Effector memory CD4-positive, alpha-beta T cell (primary cell): ENCODE data around the gene RPS6KC1.
"Not testable (repeated sequence)": the region's sequence is repeated elsewhere in the genome, so short reads cannot be mapped to it uniquely, and the experiment has no call there.

Experiments used
- DNase-seq, 3 donors: peaks; one replicate each; pipeline ENCODE4 v3.0.0-alpha.2; 2020
- H3K27ac ChIP-seq: 2 replicates; pipeline ENCODE4 v1.7.0; 2013; ENCODE audit warnings: mild to moderate bottlenecking, low read length, moderate library complexity; ENCODE audit not compliant: insufficient read depth, poor library complexity, severe bottlenecking
- H3K27me3 ChIP-seq: replicated peaks from 2 replicates; pipeline ENCODE4 v1.7.0; 2013; ENCODE audit warnings: mild to moderate bottlenecking, low read length; ENCODE audit not compliant: insufficient read depth, control insufficient read depth, poor library complexity, severe bottlenecking
- H3K36me3 ChIP-seq: 2 replicates; pipeline ENCODE4 v1.7.0; 2013; ENCODE audit warnings: mild to moderate bottlenecking, low read length, moderate library complexity; ENCODE audit not compliant: control insufficient read depth, insufficient read depth
- H3K4me1 ChIP-seq: 2 replicates; pipeline ENCODE4 v1.7.0; 2013; ENCODE audit warnings: low read length, mild to moderate bottlenecking; ENCODE audit not compliant: control insufficient read depth, insufficient read depth, poor library complexity, severe bottlenecking
- H3K4me3 ChIP-seq: 2 replicates; pipeline ENCODE4 v1.7.0; 2013; ENCODE audit warnings: low read length, low read depth, mild to moderate bottlenecking; ENCODE audit not compliant: insufficient read depth, poor library complexity, severe bottlenecking
- H3K9me3 ChIP-seq: 2 replicates; pipeline ENCODE4 v1.7.0; 2013; ENCODE audit warnings: mild to moderate bottlenecking, low read length, moderate library complexity; ENCODE audit not compliant: control insufficient read depth

Gene RPS6KC1

DNA sequence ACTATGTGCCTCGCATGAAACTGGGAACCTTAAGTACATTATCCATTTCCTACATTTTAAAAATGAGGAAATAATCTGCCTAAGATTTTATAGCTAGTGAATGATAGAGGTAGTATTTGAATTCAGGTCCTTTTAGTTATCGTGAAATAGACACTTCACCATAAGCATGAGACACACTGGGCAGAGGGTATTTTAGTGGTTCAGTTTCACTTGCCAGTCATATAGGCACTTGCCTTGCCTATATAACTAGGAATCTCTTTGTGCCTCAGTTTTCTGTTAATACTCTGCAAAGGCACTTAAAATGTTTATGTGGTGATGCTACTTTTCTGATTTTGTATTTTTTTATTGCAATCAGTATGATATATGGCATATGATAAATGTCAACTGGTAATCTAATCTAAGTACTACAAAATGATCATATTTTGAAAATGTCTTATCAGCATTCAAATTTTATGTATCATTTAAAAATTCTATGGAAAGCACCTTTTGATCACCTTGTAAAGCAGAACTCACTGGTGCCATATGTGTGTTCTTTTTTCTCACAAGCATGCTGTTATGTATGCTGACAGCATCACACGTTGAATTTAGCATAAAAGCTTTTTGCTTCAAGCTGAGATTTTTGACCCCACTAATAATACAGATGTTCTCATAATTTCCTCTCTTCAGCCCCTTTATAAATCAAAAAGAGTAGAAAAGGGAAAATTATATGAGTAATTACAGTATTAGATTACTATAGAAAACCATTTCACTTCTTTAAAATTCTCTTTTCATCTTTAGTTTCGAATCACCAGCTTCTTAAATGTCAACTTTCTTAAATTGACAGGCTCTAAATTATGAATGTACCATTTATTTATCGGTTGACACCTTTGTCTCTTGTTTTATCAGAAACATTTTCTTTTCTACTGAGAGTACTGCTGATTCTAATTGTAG, 52.6 kb downstream of the RPS6KC1 start:
- no peak overlapping the region for H3K4me3 ChIP-seq
- H3K4me1 ChIP-seq, result no peaks in the 10 kb centered on the region
- DNase-seq, result no peak

GRCh38 chr1:213104604-213105003, 53.6 kb downstream of the RPS6KC1 start:
- no peak overlapping the region for H3K4me3 ChIP-seq
- H3K9me3 ChIP-seq, result no peaks in the 10 kb centered on the region
- no peaks in the 10 kb centered on the region for H3K27me3 ChIP-seq
- H3K27ac ChIP-seq, result no peak overlapping the region
- no peaks in the 10 kb centered on the region for H3K4me1 ChIP-seq
- DNase-seq, result no peak
- H3K36me3 ChIP-seq, result no peaks in the 10 kb centered on the region

More for the DNA sequence above, 52.6 kb downstream of the RPS6KC1 start:
- H3K27me3 ChIP-seq, result no peaks in the 10 kb centered on the region
- no peaks in the 10 kb centered on the region for H3K36me3 ChIP-seq
- H3K9me3 ChIP-seq, result no peaks in the 10 kb centered on the region
- H3K27ac ChIP-seq, result no peak overlapping the region

- H3K9me3 ChIP-seq, result no peaks in the 10 kb centered on the region
- no peaks in the 10 kb centered on the region for H3K27me3 ChIP-seq
- H3K36me3 ChIP-seq, result no peaks in the 10 kb centered on the region
- DNase-seq, result no peak
- no peak overlapping the region for H3K27ac ChIP-seq
- H3K4me1 ChIP-seq, result peaks cover 5% of the 10 kb centered on the region
- no peak overlapping the region for H3K4me3 ChIP-seq
Measured at GRCh38 chr1:213106298-213106697, 55.3 kb downstream of the RPS6KC1 start.

DNA sequence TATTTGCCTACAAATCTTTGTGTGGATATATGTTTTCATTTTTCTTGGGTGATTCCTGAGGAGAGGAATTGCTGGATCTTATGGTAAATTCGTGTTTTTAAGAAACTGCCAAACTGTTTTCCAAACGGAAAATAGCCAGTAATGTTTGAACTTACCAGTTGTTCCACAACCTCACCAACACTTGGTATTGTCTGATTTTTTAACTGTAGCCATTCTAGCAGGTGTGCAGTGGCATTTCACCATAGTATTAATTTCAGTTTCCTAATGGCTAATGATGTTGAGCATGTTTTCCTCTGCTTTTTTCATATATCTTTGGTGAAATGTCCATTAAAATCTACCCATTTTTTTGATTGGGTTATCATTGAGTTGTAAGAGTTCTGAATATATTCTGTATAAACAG, 56.6 kb downstream of the RPS6KC1 start:
- Histone ChIP-seq H3K4me1 (peaks cover 5% of the 10 kb centered on the region), H3K36me3 (no peaks in the 10 kb centered on the region), H3K4me3 (no peak overlapping the region), H3K27me3 (no peaks in the 10 kb centered on the region), H3K27ac (no peak overlapping the region), H3K9me3 (no peaks in the 10 kb centered on the region)
- DNase-seq, result no peak

GRCh38 chr1:213110349-213111300, 59.6 kb downstream of the RPS6KC1 start:
- no peak overlapping the region for H3K4me3 ChIP-seq
- no peaks in the 10 kb centered on the region for H3K9me3 ChIP-seq
- DNase-seq, result no peak
- H3K27me3 ChIP-seq, result no peaks in the 10 kb centered on the region
- H3K4me1 ChIP-seq, result peaks cover 5% of the 10 kb centered on the region
- no peak overlapping the region for H3K27ac ChIP-seq
- H3K36me3 ChIP-seq, result no peaks in the 10 kb centered on the region

- H3K27me3 ChIP-seq, result no peaks in the 10 kb centered on the region
- H3K9me3 ChIP-seq, result no peaks in the 10 kb centered on the region
- no peak for DNase-seq
- H3K27ac ChIP-seq, result no peak overlapping the region
- H3K4me1 ChIP-seq, result peaks cover 5% of the 10 kb centered on the region
- no peaks in the 10 kb centered on the region for H3K36me3 ChIP-seq
- no peak overlapping the region for H3K4me3 ChIP-seq
Measured at GRCh38 chr1:213111502-213111901, 60.5 kb downstream of the RPS6KC1 start.

- H3K27me3 ChIP-seq, DNase-seq, H3K4me1 ChIP-seq, H3K9me3 ChIP-seq, H3K4me3 ChIP-seq, H3K27ac ChIP-seq, H3K36me3 ChIP-seq: not testable (repeated sequence)
Measured at GRCh38 chr1:213112723-213113122, 61.7 kb downstream of the RPS6KC1 start.

- H3K27ac ChIP-seq, H3K27me3 ChIP-seq, H3K4me1 ChIP-seq, H3K4me3 ChIP-seq, H3K9me3 ChIP-seq, H3K36me3 ChIP-seq, DNase-seq: not testable (repeated sequence)
Measured at GRCh38 chr1:213117699-213118180, 66.7 kb downstream of the RPS6KC1 start.

GRCh38 chr1:213119794-213120193, 68.8 kb downstream of the RPS6KC1 start:
- Histone ChIP-seq H3K9me3 (no peaks in the 10 kb centered on the region), H3K27ac (no peak overlapping the region), H3K27me3 (no peaks in the 10 kb centered on the region), H3K4me3 (no peak overlapping the region), H3K36me3 (no peaks in the 10 kb centered on the region), H3K4me1 (no peaks in the 10 kb centered on the region)
- DNase-seq, result no peak
